Testis (tissue), 3 donors: ENCODE data around the gene HMCES. TPM values are rescaled to one million over a fixed set of nuclear protein-coding genes. Genes with fewer than 3 reads are reported as not detected.

Experiments used
- DNase-seq: peaks from one replicate; pipeline ENCODE4 v3.0.0-alpha.2; 2019
- H3K27ac ChIP-seq, 2 donors: fragments of 200-600 bp; sonication (generic); one replicate each; pipeline ENCODE4 v1.5.1; 2019
- H3K27me3 ChIP-seq: fragments of 200-600 bp; sonication (generic); one replicate; pipeline ENCODE4 v1.5.1; 2019
- H3K36me3 ChIP-seq: fragments of 200-600 bp; sonication (generic); one replicate; pipeline ENCODE4 v1.5.1; 2017; ENCODE audit warnings: low read depth; ENCODE audit errors: missing control alignments
- H3K4me1 ChIP-seq: fragments of 200-600 bp; sonication (generic); one replicate; pipeline ENCODE4 v1.5.1; 2019
- H3K4me3 ChIP-seq, 2 donors: fragments of 200-600 bp; sonication (generic); one replicate each; pipeline ENCODE4 v1.5.1; 2017 to 2019
- H3K9me3 ChIP-seq: fragments of 200-600 bp; sonication (generic); one replicate; pipeline ENCODE4 v1.5.1; 2017
- POLR2A ChIP-seq: fragments of 450-650 bp; IDR thresholded peaks from one replicate; pipeline ENCODE4 v1.6.1; 2017; ENCODE audit warnings: antibody characterized with exemption, mild to moderate bottlenecking, moderate library complexity
- WGBS, 2 donors: methylation state at CpG; one replicate each; pipeline ENCODE4 v1.1.5; 2018; 5-methylcytosine and 5-hydroxymethylcytosine counted together
- intact Hi-C: fragments of 100-400 bp; cut with DNase I; formaldehyde crosslinking; loops from one replicate; pipeline ENCODE4 v1.15.1; 2023; ENCODE audit warnings: low total_unique reads
- polyA plus RNA-seq: library from polyadenylated mRNA; stranded (reverse); fragments of 350-450 nt; fragmentation: Illumina TruSeq; extraction: RNeasy Lipid Tissue Mini Kit (QIAGEN cat#74804); gene quantifications from one replicate; pipeline ENCODE4 v1.2.3, GENCODE V29; 2014; ENCODE audit warnings: low read depth, low replicate concordance; ENCODE audit not compliant: insufficient read depth
- total RNA-seq, 2 donors: library from RNA; depleted of rRNA; stranded (reverse); fragments of >200 nt; gene quantifications; one replicate each; pipeline ENCODE4 v1.2.3, GENCODE V29; 2016
- TF ChIP-seq, protein P1 (sequence below), 3 experiments: fragments of 450-650 bp in 2 of 3; fragments of 200-600 bp in 1 of 3; sonication (generic) in 1 of 3; IDR thresholded peaks; one replicate each; pipeline ENCODE4 v1.5.1; 2016 to 2019; ENCODE audit warnings: antibody characterized with exemption in 3 of 3, mild to moderate bottlenecking in 2 of 3, moderate library complexity in 1 of 3

The HMCES gene
- total and polyA plus RNA-seq, 3 donors from 2014 or later: 37.8 to 81.5 (median 41.6) TPM

GRCh38 chr3:129326138-129326537, 47.5 kb downstream of the HMCES start:
- WGBS, 2 donors: 93 to 100% methylated on average over 3 to 12 of the region's 12 CpGs

DNA sequence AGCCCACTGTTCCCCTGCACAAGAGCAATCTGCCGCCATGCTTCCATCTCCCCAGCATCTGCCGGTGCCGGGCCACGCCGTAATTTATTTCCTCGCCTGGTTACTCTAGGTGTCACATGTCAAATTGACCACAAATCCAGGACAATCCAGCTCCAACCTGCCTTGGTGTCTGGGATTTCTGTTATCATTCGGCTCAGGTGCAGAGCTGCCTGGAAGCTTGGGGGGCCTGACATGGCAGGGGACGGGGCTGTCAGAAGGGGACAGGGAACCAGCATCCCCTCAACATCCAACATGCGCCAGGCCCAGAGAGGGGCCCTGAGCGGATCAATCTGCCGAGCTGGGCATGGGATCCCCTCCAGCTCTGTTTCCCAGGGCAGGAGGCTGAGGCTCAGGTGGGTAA, 47.9 kb downstream of the HMCES start:
- Histone ChIP-seq H3K27ac (no peak overlapping the region), H3K4me3 (no peak overlapping the region), H3K9me3 (no peaks in the 10 kb centered on the region), H3K36me3 (no peaks in the 10 kb centered on the region), H3K27me3 (no peaks in the 10 kb centered on the region), H3K4me1 (no peaks in the 10 kb centered on the region)
- no peak for DNase-seq
- intact Hi-C loops: no loop called here
- no peak for TF ChIP-seq POLR2A
- TF ChIP-seq, protein P1, sequence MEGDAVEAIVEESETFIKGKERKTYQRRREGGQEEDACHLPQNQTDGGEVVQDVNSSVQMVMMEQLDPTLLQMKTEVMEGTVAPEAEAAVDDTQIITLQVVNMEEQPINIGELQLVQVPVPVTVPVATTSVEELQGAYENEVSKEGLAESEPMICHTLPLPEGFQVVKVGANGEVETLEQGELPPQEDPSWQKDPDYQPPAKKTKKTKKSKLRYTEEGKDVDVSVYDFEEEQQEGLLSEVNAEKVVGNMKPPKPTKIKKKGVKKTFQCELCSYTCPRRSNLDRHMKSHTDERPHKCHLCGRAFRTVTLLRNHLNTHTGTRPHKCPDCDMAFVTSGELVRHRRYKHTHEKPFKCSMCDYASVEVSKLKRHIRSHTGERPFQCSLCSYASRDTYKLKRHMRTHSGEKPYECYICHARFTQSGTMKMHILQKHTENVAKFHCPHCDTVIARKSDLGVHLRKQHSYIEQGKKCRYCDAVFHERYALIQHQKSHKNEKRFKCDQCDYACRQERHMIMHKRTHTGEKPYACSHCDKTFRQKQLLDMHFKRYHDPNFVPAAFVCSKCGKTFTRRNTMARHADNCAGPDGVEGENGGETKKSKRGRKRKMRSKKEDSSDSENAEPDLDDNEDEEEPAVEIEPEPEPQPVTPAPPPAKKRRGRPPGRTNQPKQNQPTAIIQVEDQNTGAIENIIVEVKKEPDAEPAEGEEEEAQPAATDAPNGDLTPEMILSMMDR (IDR thresholded peaks at IDR 0.05): no peak
- 89% methylated on average over 8 to 11 of the region's 11 CpGs for WGBS, 2 donors

More at GRCh38 chr3:129326138-129326537, 47.5 kb downstream of the HMCES start:
- Histone ChIP-seq H3K4me1 (no peaks in the 10 kb centered on the region), H3K27ac (no peak overlapping the region), H3K9me3 (no peaks in the 10 kb centered on the region), H3K27me3 (no peaks in the 10 kb centered on the region), H3K4me3 (no peak overlapping the region), H3K36me3 (no peaks in the 10 kb centered on the region)
- intact Hi-C loops: no loop called here
- TF ChIP-seq POLR2A: no peak
- TF ChIP-seq, protein P1 (IDR thresholded peaks at IDR 0.05): no peak
- no peak for DNase-seq

GRCh38 chr3:129327510-129327909, 48.8 kb downstream of the HMCES start:
- H3K27ac ChIP-seq: no peak overlapping the region
- WGBS, 2 donors: 86 to 96% methylated on average over 6 of the region's 6 CpGs
- H3K9me3 ChIP-seq: no peaks in the 10 kb centered on the region
- DNase-seq: no peak
- TF ChIP-seq POLR2A: no peak
- TF ChIP-seq, protein P1 (IDR thresholded peaks at IDR 0.05): no peak
- intact Hi-C loops: no loop called here
- H3K27me3 ChIP-seq: no peaks in the 10 kb centered on the region
- H3K36me3 ChIP-seq: no peaks in the 10 kb centered on the region
- no peaks in the 10 kb centered on the region for H3K4me1 ChIP-seq
- no peak overlapping the region for H3K4me3 ChIP-seq

GRCh38 chr3:129329858-129330257, 51.2 kb downstream of the HMCES start:
- Histone ChIP-seq H3K36me3 (no peaks in the 10 kb centered on the region), H3K4me3 (no peak overlapping the region), H3K27me3 (no peaks in the 10 kb centered on the region), H3K27ac (no peak overlapping the region), H3K4me1 (no peaks in the 10 kb centered on the region), H3K9me3 (no peaks in the 10 kb centered on the region)
- 82 to 92% methylated on average over 6 of the region's 6 CpGs for WGBS, 2 donors
- intact Hi-C loops: no loop called here
- TF ChIP-seq, protein P1 (IDR thresholded peaks at IDR 0.05): no peak
- TF ChIP-seq POLR2A: no peak
- DNase-seq: no peak

GRCh38 chr3:129330409-129330808, 51.7 kb downstream of the HMCES start:
- Histone ChIP-seq H3K9me3 (no peaks in the 10 kb centered on the region), H3K4me1 (no peaks in the 10 kb centered on the region), H3K4me3 (no peak overlapping the region), H3K36me3 (no peaks in the 10 kb centered on the region), H3K27ac (no peak overlapping the region), H3K27me3 (no peaks in the 10 kb centered on the region)
- 84 to 94% methylated on average over 6 of the region's 6 CpGs for WGBS, 2 donors
- no peak for TF ChIP-seq POLR2A
- TF ChIP-seq, protein P1 (IDR thresholded peaks at IDR 0.05): no peak
- no peak for DNase-seq
- intact Hi-C loops: no loop called here
